Gastroesophageal sphincter (tissue), 4 donors: ENCODE data around the gene HDAC4. TPM values are rescaled to one million over a fixed set of nuclear protein-coding genes. Genes with fewer than 3 reads are reported as not detected.

Experiments
- ATAC-seq: fragments of 150-250 bp; one replicate; pipeline ENCODE4 v1.9.1; 2016; ENCODE audit warnings: mild to moderate bottlenecking, moderate library complexity
- H3K27ac ChIP-seq, 4 donors: fragments of 200-600 bp; sonication (generic) in 3 of 4; 1 replicate in 3 of 4; 2 replicates in 1 of 4; pipeline ENCODE4 v1.5.1; 2016 to 2019
- H3K27me3 ChIP-seq: fragments of 200-600 bp; sonication (generic); one replicate; pipeline ENCODE4 v1.5.1; 2019
- H3K36me3 ChIP-seq, 2 donors: fragments of 200-600 bp; sonication (generic); one replicate each; pipeline ENCODE4 v1.5.1; 2019; ENCODE audit warnings: control low read depth in 1 of 2
- H3K4me1 ChIP-seq, 3 donors: fragments of 200-600 bp; sonication (generic); 1 replicate in 2 of 3; 2 replicates in 1 of 3; pipeline ENCODE4 v1.5.1; 2016 to 2019; ENCODE audit warnings: control low read depth in 2 of 3
- H3K4me3 ChIP-seq, 2 donors: fragments of 200-600 bp; sonication (generic); one replicate each; pipeline ENCODE4 v1.5.1; 2019; ENCODE audit warnings: mild to moderate bottlenecking in 1 of 2, moderate library complexity in 1 of 2
- H3K9me3 ChIP-seq, 3 donors: fragments of 200-600 bp; sonication (generic); one replicate each; pipeline ENCODE4 v1.5.1; 2017 to 2019; ENCODE audit warnings: control low read depth in 2 of 3
- EP300 ChIP-seq: sonication (generic); formaldehyde crosslinking; IDR thresholded peaks from one replicate; pipeline ENCODE4 v1.6.1; 2017; ENCODE audit warnings: antibody characterized with exemption, mild to moderate bottlenecking
- POLR2A ChIP-seq, 2 donors: fragments of 450-650 bp; IDR thresholded peaks; one replicate each; pipeline ENCODE4 v1.6.1; 2017; ENCODE audit warnings: antibody characterized with exemption in 2 of 2, mild to moderate bottlenecking in 2 of 2, moderate library complexity in 1 of 2
- POLR2AphosphoS5 ChIP-seq: sonication (generic); formaldehyde crosslinking; IDR thresholded peaks from one replicate; pipeline ENCODE4 v1.6.1; 2017; ENCODE audit warnings: antibody characterized with exemption
- WGBS, 2 donors: methylation state at CpG; one replicate each; pipeline ENCODE4 v1.1.5; 2018; ENCODE audit warnings: low coverage in 1 of 2; 5-methylcytosine and 5-hydroxymethylcytosine counted together
- total RNA-seq, 4 donors: library from RNA; depleted of rRNA; stranded (reverse); fragments of >200 nt; gene quantifications; one replicate each; pipeline ENCODE4 v1.1.0, GENCODE V29; 2016
- TF ChIP-seq, protein P1 (sequence below), 4 experiments: fragments of 200-600 bp in 2 of 4; fragments of 450-650 bp in 2 of 4; sonication (generic) in 1 of 4; IDR thresholded peaks; one replicate each; pipeline ENCODE4 v1.5.1; 2017 to 2019; ENCODE audit warnings: antibody characterized with exemption in 4 of 4, mild to moderate bottlenecking in 2 of 4, moderate library complexity in 2 of 4

HDAC4 gene
- total RNA-seq, 4 donors from 2014 or later: 41.3 to 104 (median 85.8) TPM

- H3K36me3 ChIP-seq: peaks cover 0 to 12% of the 10 kb centered on the region in 2 donors
- no peak for ATAC-seq
- peak overlapping the region in 2 of 4 donors; percentile 73 to 80 for H3K27ac ChIP-seq
- H3K4me3 ChIP-seq: no peak overlapping the region
- no peaks in the 10 kb centered on the region for H3K9me3 ChIP-seq
- peaks cover 3 to 91% (median 19%) of the 10 kb centered on the region in 3 donors for H3K4me1 ChIP-seq
- H3K27me3 ChIP-seq: no peaks in the 10 kb centered on the region
- TF ChIP-seq POLR2AphosphoS5: no peak
- TF ChIP-seq, protein P1, sequence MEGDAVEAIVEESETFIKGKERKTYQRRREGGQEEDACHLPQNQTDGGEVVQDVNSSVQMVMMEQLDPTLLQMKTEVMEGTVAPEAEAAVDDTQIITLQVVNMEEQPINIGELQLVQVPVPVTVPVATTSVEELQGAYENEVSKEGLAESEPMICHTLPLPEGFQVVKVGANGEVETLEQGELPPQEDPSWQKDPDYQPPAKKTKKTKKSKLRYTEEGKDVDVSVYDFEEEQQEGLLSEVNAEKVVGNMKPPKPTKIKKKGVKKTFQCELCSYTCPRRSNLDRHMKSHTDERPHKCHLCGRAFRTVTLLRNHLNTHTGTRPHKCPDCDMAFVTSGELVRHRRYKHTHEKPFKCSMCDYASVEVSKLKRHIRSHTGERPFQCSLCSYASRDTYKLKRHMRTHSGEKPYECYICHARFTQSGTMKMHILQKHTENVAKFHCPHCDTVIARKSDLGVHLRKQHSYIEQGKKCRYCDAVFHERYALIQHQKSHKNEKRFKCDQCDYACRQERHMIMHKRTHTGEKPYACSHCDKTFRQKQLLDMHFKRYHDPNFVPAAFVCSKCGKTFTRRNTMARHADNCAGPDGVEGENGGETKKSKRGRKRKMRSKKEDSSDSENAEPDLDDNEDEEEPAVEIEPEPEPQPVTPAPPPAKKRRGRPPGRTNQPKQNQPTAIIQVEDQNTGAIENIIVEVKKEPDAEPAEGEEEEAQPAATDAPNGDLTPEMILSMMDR (IDR thresholded peaks at IDR 0.05): no peak
- WGBS, 2 donors: 100% methylated on average over 1 of the region's 10 CpGs; no CpG with 5 or more reads in 1 of the 2 donors
Measured at GRCh38 chr2:239202836-239203235, 198.0 kb downstream of the HDAC4 start.

DNA sequence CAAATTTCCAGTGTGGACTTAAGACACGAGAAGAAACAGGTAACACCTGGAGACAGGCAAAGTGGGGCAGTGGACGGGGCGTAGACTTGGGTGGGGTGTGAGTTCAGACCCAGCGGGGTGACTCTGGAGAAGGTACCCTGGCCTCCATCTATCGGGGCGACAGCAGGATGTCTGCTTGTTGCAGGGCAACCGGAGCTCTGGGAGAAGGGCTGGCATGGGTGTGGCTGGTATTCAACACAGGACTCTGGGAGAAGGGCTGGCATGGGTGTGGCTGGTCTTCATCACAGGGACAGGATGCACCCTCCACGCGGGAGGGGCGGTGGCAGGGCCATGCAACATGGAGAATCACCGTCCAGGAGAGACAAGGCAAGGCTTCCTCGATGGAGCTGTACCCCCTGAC, 198.5 kb downstream of the HDAC4 start:
- ATAC-seq: no peak
- WGBS, 2 donors: 100% methylated on average over 2 of the region's 12 CpGs; no CpG with 5 or more reads in 1 of the 2 donors
- Histone ChIP-seq H3K36me3 (peaks cover 0 to 16% of the 10 kb centered on the region in 2 donors), H3K4me3 (no peak overlapping the region), H3K9me3 (no peaks in the 10 kb centered on the region), H3K4me1 (peaks cover 3 to 86% (median 19%) of the 10 kb centered on the region in 3 donors), H3K27me3 (no peaks in the 10 kb centered on the region), H3K27ac (peak overlapping the region in 3 of 4 donors; percentile 73 to 80 (median 78))
- TF ChIP-seq POLR2AphosphoS5 (no peak), POLR2A (IDR thresholded peaks at IDR 0.05) (no peak), EP300 (no peak)
- TF ChIP-seq, protein P1 (IDR thresholded peaks at IDR 0.05): no peak

DNA sequence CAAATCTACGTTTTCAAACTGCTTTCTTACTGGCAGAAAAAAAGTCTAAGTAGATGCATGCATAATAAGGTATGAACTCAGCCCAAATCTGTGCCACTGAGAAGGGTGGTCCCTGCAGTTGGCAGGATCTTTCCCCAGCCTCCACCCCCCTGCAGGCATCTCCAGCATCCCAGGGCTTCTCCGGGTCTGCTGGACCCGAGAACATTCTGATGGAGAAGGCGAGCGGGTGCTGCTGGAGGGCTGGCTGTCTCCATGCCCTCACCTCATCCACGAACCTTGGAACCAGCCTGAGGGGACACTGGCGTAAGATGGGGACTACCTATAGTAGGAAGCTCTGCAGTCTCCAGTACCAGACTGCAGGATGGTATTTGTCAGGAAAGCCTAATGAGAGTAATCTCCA, 198.9 kb downstream of the HDAC4 start:
- TF ChIP-seq POLR2AphosphoS5 (no peak), EP300 (no peak), POLR2A (IDR thresholded peaks at IDR 0.05) (no peak)
- TF ChIP-seq, protein P1 (IDR thresholded peaks at IDR 0.05): no peak
- no peaks in the 10 kb centered on the region for H3K9me3 ChIP-seq
- no peaks in the 10 kb centered on the region for H3K27me3 ChIP-seq
- no peak overlapping the region for H3K4me3 ChIP-seq
- no peak for ATAC-seq
- H3K4me1 ChIP-seq: peaks cover 3 to 81% (median 19%) of the 10 kb centered on the region in 3 donors
- 0 to 25% methylated on average over 1 of the region's 7 CpGs for WGBS, 2 donors
- H3K27ac ChIP-seq: peak overlapping the region in 3 of 4 donors; percentile 73 to 80 (median 78)
- H3K36me3 ChIP-seq: peaks cover 0 to 21% of the 10 kb centered on the region in 2 donors

DNA sequence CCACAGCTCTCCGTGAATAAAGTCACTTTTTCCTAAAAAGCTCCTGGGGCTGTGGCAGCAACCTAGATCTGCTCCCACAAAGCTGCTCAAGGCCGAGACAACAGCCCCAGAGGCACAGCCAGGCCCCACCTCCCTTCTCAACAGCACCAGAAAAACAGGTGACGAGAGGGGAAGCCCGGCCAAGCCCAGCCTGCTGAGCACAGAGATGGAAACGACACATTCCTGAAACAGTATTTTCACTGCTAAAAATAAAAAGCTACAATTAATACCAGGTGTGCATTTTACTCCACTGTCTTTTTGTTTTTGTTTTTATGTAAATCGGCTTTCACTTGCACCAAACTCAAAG, 199.3 kb downstream of the HDAC4 start:
- peak overlapping the region in 1 of 2 donors; percentile 12 for H3K4me3 ChIP-seq
- WGBS, 2 donors: 23 to 27% methylated on average over 4 to 5 of the region's 6 CpGs
- H3K27ac ChIP-seq: peak overlapping the region in 3 of 4 donors; percentile 73 to 80 (median 78)
- TF ChIP-seq POLR2AphosphoS5 (no peak), POLR2A (IDR thresholded peaks at IDR 0.05) (no peak)
- H3K9me3 ChIP-seq: no peaks in the 10 kb centered on the region
- H3K36me3 ChIP-seq: peaks cover 0 to 24% of the 10 kb centered on the region in 2 donors
- H3K27me3 ChIP-seq: no peaks in the 10 kb centered on the region
- peaks cover 3 to 80% (median 19%) of the 10 kb centered on the region in 3 donors for H3K4me1 ChIP-seq
- ATAC-seq: peak; percentile 84

- no peak for TF ChIP-seq EP300
- no peak for TF ChIP-seq POLR2AphosphoS5
- TF ChIP-seq POLR2A (IDR thresholded peaks at IDR 0.05): no peak
- TF ChIP-seq, protein P1 (IDR thresholded peaks at IDR 0.05): no peak
- Histone ChIP-seq H3K9me3 (no peaks in the 10 kb centered on the region), H3K4me3 (peak overlapping the region in 1 of 2 donors; percentile 12), H3K36me3 (peaks cover 0 to 29% of the 10 kb centered on the region in 2 donors), H3K27ac (peak overlapping the region in 3 of 4 donors; percentile 73 to 80 (median 78)), H3K27me3 (no peaks in the 10 kb centered on the region), H3K4me1 (peaks cover 3 to 77% (median 19%) of the 10 kb centered on the region in 3 donors)
- no peak for ATAC-seq
- WGBS, 2 donors: 75 to 88% methylated on average over 9 to 10 of the region's 20 CpGs
Measured at GRCh38 chr2:239200646-239201530, 199.9 kb downstream of the HDAC4 start.
